GM23338 (cell line): ENCODE results near the gene GSG1L. TPM values are rescaled to one million over a fixed set of nuclear protein-coding genes. Genes with fewer than 3 reads are reported as not detected.

Experiments
- ATAC-seq: fragments of 200-7000 bp; cut with Tn5 transposase; 3 replicates; pipeline ENCODE4 v1.9.1; 2020
- DNase-seq: peaks from one replicate; pipeline ENCODE4 v3.0.0-alpha.2; 2015; ENCODE audit warnings: low spot score
- H2AFZ ChIP-seq: fragments of 200-600 bp; sonication (generic); 2 replicates; pipeline ENCODE4 v1.8.0; 2016; ENCODE audit warnings: antibody characterized with exemption, mild to moderate bottlenecking, moderate library complexity
- H3F3A ChIP-seq: fragments of 200-600 bp; sonication (generic); replicated peaks from 2 replicates; pipeline ENCODE4 v1.8.0; 2017; ENCODE audit warnings: antibody characterized with exemption, mixed run types, low read depth
- H3K27ac ChIP-seq: fragments of 200-600 bp; sonication (generic); 2 replicates; pipeline ENCODE4 v1.6.1; 2016; ENCODE audit warnings: low read depth
- H3K27me3 ChIP-seq: fragments of 200-600 bp; sonication (generic); 2 replicates; pipeline ENCODE4 v1.8.0; 2016; ENCODE audit warnings: mild to moderate bottlenecking, mixed run types, moderate library complexity; ENCODE audit not compliant: insufficient read depth
- H3K36me3 ChIP-seq: fragments of 200-600 bp; sonication (generic); 2 replicates; pipeline ENCODE4 v1.8.0; 2016; ENCODE audit warnings: mild to moderate bottlenecking; ENCODE audit not compliant: insufficient read depth
- H3K4me1 ChIP-seq: fragments of 200-600 bp; sonication (generic); 2 replicates; pipeline ENCODE4 v1.8.0; 2016; ENCODE audit warnings: mild to moderate bottlenecking, moderate library complexity; ENCODE audit not compliant: insufficient read depth
- H3K4me2 ChIP-seq: fragments of 200-600 bp; sonication (generic); 2 replicates; pipeline ENCODE4 v1.7.1; 2017; ENCODE audit warnings: mixed run types
- H3K4me3 ChIP-seq: fragments of 200-600 bp; sonication (generic); 2 replicates; pipeline ENCODE4 v1.6.1; 2016; ENCODE audit warnings: mixed run types
- H3K79me2 ChIP-seq: fragments of 200-600 bp; sonication (generic); replicated peaks from 2 replicates; pipeline ENCODE4 v1.8.0; 2017; ENCODE audit warnings: mild to moderate bottlenecking; ENCODE audit not compliant: insufficient read depth
- H3K9me2 ChIP-seq: fragments of 200-600 bp; sonication (generic); 2 replicates; pipeline ENCODE4 v1.8.0; 2017; ENCODE audit not compliant: insufficient read depth
- H4K20me1 ChIP-seq: fragments of 200-600 bp; sonication (generic); replicated peaks from 2 replicates; pipeline ENCODE4 v1.8.0; 2017; ENCODE audit warnings: mild to moderate bottlenecking; ENCODE audit not compliant: insufficient read depth
- H3K27ac Mint-ChIP-seq: 2 replicates; pipeline ENCODE4 v1.8.0; 2020; ENCODE audit warnings: inconsistent platforms, mild to moderate bottlenecking, moderate library complexity, mixed read lengths
- H3K27me3 Mint-ChIP-seq: 3 replicates; pipeline ENCODE4 v1.8.0; 2022; ENCODE audit warnings: low read depth, mild to moderate bottlenecking, moderate library complexity, mixed read lengths, inconsistent platforms; ENCODE audit not compliant: insufficient read depth, poor library complexity
- H3K36me3 Mint-ChIP-seq: 3 replicates; pipeline ENCODE4 v1.8.0; 2021; ENCODE audit warnings: low read depth, mild to moderate bottlenecking, inconsistent platforms, moderate library complexity, mixed read lengths
- H3K4me1 Mint-ChIP-seq: 3 replicates; pipeline ENCODE4 v1.8.0; 2020; ENCODE audit warnings: mild to moderate bottlenecking, inconsistent platforms, mixed read lengths
- H3K4me3 Mint-ChIP-seq: 3 replicates; pipeline ENCODE4 v1.8.0; 2021; ENCODE audit warnings: moderate library complexity, mild to moderate bottlenecking, inconsistent platforms, mixed read lengths
- H3K9me3 Mint-ChIP-seq: 3 replicates; pipeline ENCODE4 v1.8.0; 2020; ENCODE audit warnings: moderate library complexity, mild to moderate bottlenecking, inconsistent platforms, mixed read lengths
- CREB1 ChIP-seq: fragments of 250-450 bp; sonication (Bioruptor Pico); IDR thresholded peaks from 2 replicates; pipeline ENCODE4 v1.5.0; 2020; ENCODE audit warnings: low read depth, mild to moderate bottlenecking, moderate library complexity
- CTCF ChIP-seq, 2 experiments: fragments of 200-600 bp in 1 of 2; sonication (generic) in 1 of 2; conservative IDR thresholded peaks; 2 replicates each; pipeline versions ENCODE4 v1.5.1 to v1.6.1; 2016 to 2017; ENCODE audit warnings: antibody characterized with exemption in 2 of 2, low read depth in 2 of 2, mild to moderate bottlenecking in 2 of 2, moderate library complexity in 1 of 2
- ETS1 ChIP-seq: IDR thresholded peaks from 2 replicates; pipeline ENCODE4 v1.6.1; 2016; ENCODE audit warnings: antibody characterized with exemption
- EZH2phosphoT487 ChIP-seq: fragments of 200-600 bp; sonication (generic); IDR thresholded peaks from one replicate; pipeline ENCODE4 v1.8.1; 2018; ENCODE audit warnings: antibody characterized with exemption; ENCODE audit not compliant: unreplicated experiment
- JUNB ChIP-seq: IDR thresholded peaks from one replicate; pipeline ENCODE4 v1.6.1; 2016; ENCODE audit warnings: antibody characterized with exemption; ENCODE audit not compliant: unreplicated experiment
- POLR2AphosphoS5 ChIP-seq: IDR thresholded peaks from 2 replicates; pipeline ENCODE4 v1.6.1; 2016; ENCODE audit warnings: antibody characterized with exemption, low read depth
- STAT1 ChIP-seq: IDR thresholded peaks from one replicate; pipeline ENCODE4 v1.6.1; 2016; ENCODE audit warnings: antibody characterized with exemption; ENCODE audit not compliant: unreplicated experiment
- ZNF114 ChIP-seq: fragments of 250-450 bp; sonication (Bioruptor Pico); IDR thresholded peaks from 2 replicates; pipeline ENCODE4 v1.5.0; 2020; ENCODE audit warnings: mild to moderate bottlenecking, moderate library complexity
- ZNF331 ChIP-seq: fragments of 250-450 bp; sonication (Bioruptor Pico); IDR thresholded peaks from 2 replicates; pipeline ENCODE4 v1.5.0; 2020; ENCODE audit warnings: low read depth, mild to moderate bottlenecking, moderate library complexity
- ZNF462 ChIP-seq: fragments of 250-450 bp; sonication (Bioruptor Pico); IDR thresholded peaks from 2 replicates; pipeline ENCODE4 v1.5.0; 2020; ENCODE audit warnings: mild to moderate bottlenecking, moderate library complexity
- polyA plus RNA-seq: library from polyadenylated mRNA; unstranded; fragments of >200 nt; fragmentation: Nextera tagmentation; extraction: Ambion mirVana; gene quantifications from 2 replicates; pipeline ENCODE4 v1.2.1, GENCODE V29; 2016
- total RNA-seq: library from RNA; depleted of rRNA; stranded (reverse); fragments of >200 nt; shearing (Covaris generic); gene quantifications from 2 replicates; pipeline ENCODE4 v1.2.3, GENCODE V29; 2014

The GSG1L gene
- total and polyA plus RNA-seq, 2 experiments from 2014 or later, result 0.36 to 0.63 TPM

- no peak overlapping the region for H3K27ac Mint-ChIP-seq
- Histone ChIP-seq H3K4me2 (no peak overlapping the region), H3K36me3 (no peaks in the 10 kb centered on the region), H3K27ac (no peak overlapping the region), H3K79me2 (no peaks in the 10 kb centered on the region), H4K20me1 (no peaks in the 10 kb centered on the region), H3F3A (no peaks in the 10 kb centered on the region), H3K9me2 (no peaks in the 10 kb centered on the region), H3K27me3 (no peaks in the 10 kb centered on the region), H3K4me1 (no peaks in the 10 kb centered on the region), H3K4me3 (no peak overlapping the region), H2AFZ (no peak overlapping the region)
- no peaks in the 10 kb centered on the region for H3K36me3 Mint-ChIP-seq
- no peak overlapping the region for H3K4me3 Mint-ChIP-seq
- no peak for ATAC-seq
- DNase-seq, result no peak
- H3K27me3 Mint-ChIP-seq, result peaks cover 2% of the 10 kb centered on the region
- no peak for TF ChIP-seq ZNF462 (CRISPR knock-in tag)
- no peak for TF ChIP-seq CTCF (conservative IDR thresholded peaks at IDR 0.05; ENCODE audit: low read depth in 2 of 2)
- no peak for TF ChIP-seq ETS1
- TF ChIP-seq POLR2AphosphoS5, result no peak
- no peak for TF ChIP-seq JUNB
- TF ChIP-seq ZNF114, result no peak
- TF ChIP-seq CREB1 (CRISPR knock-in tag), result no peak
- TF ChIP-seq EZH2phosphoT487, result no peak
- no peak for TF ChIP-seq STAT1
- TF ChIP-seq ZNF331 (CRISPR knock-in tag), result no peak
- H3K4me1 Mint-ChIP-seq, result no peaks in the 10 kb centered on the region
- H3K9me3 Mint-ChIP-seq, result no peaks in the 10 kb centered on the region
Measured at GRCh38 chr16:28041615-28042014, 21.9 kb downstream of the GSG1L start.
